ENCODE data around the gene PDCD1. TPM values are rescaled to one million over a fixed set of nuclear protein-coding genes. Genes with fewer than 3 reads are reported as not detected.
"Not testable (repeated sequence)": the region's sequence is repeated elsewhere in the genome, so short reads cannot be mapped to it uniquely, and the experiment has no call there.

The PDCD1 gene
- total RNA-seq, 1 donor from 2014 or later = not detected

DNA sequence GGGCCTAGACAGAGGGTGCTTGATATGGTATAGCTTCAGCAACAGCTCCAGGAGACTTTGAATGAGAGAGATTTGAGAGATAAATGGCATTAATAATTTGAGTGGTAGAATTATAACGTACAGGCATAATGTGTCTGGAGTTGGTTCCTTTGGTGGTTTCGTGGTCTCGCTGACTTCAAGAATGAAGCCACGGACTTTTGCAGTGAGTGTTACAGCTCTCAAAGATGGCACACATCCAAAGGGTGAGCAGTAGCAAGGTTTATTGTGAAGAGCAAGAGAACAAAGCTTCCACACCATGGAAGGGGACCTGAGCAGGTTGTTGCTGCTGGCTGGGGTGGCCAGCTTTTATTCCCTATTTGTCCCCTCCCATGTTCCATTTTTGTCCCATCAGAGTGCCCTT, 23.1 kb downstream of the PDCD1 start:
- TF ChIP-seq, protein P1, sequence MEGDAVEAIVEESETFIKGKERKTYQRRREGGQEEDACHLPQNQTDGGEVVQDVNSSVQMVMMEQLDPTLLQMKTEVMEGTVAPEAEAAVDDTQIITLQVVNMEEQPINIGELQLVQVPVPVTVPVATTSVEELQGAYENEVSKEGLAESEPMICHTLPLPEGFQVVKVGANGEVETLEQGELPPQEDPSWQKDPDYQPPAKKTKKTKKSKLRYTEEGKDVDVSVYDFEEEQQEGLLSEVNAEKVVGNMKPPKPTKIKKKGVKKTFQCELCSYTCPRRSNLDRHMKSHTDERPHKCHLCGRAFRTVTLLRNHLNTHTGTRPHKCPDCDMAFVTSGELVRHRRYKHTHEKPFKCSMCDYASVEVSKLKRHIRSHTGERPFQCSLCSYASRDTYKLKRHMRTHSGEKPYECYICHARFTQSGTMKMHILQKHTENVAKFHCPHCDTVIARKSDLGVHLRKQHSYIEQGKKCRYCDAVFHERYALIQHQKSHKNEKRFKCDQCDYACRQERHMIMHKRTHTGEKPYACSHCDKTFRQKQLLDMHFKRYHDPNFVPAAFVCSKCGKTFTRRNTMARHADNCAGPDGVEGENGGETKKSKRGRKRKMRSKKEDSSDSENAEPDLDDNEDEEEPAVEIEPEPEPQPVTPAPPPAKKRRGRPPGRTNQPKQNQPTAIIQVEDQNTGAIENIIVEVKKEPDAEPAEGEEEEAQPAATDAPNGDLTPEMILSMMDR (IDR thresholded peaks at IDR 0.05; ENCODE audit: insufficient read depth, low read length, severe bottlenecking) = no peak
- Histone ChIP-seq H3K36me3 (ENCODE audit: control insufficient read depth, insufficient read depth, low read length) (no peaks in the 10 kb centered on the region), H3K27me3 (ENCODE audit: control insufficient read depth, insufficient read depth, low read length) (no peaks in the 10 kb centered on the region), H3K4me3 (ENCODE audit: low read depth, low read length) (no peak overlapping the region)
- DNase-seq (ENCODE audit: low read depth) (no peak), FAIRE-seq (no peak)

DNA sequence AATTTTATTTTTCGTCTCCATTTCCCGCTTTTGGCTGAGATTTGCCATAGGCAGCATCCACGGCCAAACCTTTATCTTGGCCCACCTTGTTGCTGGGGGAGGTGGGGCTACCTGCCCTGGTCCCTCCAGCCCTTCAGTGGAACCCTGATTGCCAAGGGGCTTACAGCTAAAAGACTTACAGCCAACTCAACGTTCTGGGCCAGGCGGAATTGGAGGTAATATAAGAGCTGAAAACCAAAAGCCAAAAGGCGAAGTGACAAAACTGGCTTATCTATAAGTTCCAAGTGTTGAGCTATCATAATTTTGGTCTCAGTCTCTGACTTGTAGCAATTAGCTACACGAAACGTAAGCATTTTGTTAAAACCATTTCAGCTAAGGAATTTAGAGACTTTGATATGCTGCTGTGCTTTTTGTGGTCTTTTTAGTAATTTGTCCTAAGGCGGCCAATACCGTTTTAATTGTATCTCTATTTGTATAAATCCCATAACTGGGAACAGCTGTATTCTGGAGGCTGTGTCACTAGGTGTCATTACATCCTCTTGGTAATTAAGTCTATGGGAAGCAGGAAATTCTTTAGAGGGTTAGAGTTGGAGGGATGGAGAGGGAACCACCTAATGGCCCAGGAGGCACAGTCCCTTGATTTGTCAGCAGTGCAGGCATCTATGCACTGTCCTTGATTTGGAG, 24.0 kb downstream of the PDCD1 start:
- TF ChIP-seq, protein P1 (IDR thresholded peaks at IDR 0.05; ENCODE audit: insufficient read depth, low read length, severe bottlenecking) = no peak
- Histone ChIP-seq H3K36me3 (ENCODE audit: control insufficient read depth, insufficient read depth, low read length) (no peaks in the 10 kb centered on the region), H3K4me3 (ENCODE audit: low read depth, low read length) (no peak overlapping the region), H3K27me3 (ENCODE audit: control insufficient read depth, insufficient read depth, low read length) (no peaks in the 10 kb centered on the region)
- no peak for DNase-seq (ENCODE audit: low read depth)
- no peak for FAIRE-seq

DNA sequence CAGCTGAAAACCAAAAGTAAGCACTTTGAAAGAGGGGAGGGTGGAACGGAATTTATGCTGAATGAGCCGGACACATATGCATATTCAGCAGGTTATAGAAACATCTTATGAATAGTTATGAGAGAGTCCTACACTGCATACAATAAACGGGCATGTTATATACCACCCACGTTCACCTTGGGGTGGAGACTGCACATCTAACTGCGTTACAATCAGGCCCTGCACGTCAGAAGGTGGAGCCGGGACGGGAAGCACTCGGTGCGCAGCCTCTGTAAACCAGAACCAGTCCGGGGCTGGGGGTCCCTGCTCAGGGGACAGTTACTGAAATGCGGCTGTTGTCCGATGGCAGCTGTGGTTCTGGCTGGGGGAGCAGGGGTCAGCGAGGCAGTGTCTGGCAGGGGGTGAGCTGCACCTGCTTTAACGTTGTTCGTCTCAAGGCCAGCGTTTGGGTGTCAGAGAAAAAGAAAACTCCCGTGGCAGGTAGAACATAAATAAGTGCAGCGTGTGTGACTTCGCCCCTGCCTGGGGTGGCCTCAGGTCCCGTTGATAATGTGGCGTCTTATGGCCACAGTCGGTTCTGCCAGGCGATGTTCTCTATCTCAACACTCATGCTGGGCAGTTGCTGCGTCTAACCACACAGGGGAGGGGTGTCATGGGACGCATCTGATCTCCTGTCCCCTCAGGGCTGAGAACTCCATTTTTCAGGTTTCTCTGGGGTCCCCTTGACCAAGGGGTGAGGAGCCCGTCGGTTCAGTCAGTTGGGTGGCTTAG, 24.8 kb downstream of the PDCD1 start:
- not testable (repeated sequence) for DNase-seq (ENCODE audit: low read depth); H3K36me3 ChIP-seq (ENCODE audit: control insufficient read depth, insufficient read depth, low read length); H3K27me3 ChIP-seq (ENCODE audit: control insufficient read depth, insufficient read depth, low read length); H3K4me3 ChIP-seq (ENCODE audit: low read depth, low read length); FAIRE-seq

DNA sequence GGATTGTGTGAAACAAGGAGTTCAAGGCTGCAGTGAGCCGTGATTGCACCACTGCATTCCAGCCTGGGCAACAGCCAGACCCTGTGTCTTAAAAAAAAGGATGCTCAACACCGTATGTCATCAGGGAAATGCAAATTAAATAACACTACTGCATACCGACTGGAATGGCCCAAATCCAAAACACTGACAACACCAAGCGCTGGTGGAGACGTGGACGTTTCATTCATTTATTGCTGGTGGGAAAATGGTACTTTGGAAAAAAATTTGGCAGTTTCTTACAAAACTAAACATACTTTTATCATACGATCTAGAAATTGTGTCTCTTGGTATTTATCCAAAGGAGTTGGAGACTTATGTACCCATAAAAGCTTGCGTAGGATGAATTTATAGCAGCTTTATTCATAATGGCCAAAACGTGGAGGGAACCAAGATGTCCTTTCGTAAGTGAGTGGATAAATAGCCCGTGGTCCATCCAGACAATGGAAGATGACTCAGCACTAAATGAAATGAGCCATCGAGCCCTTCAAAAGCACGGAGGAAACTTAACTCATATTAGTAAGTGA, 25.5 kb downstream of the PDCD1 start:
- Histone ChIP-seq H3K36me3 (ENCODE audit: control insufficient read depth, insufficient read depth, low read length) (no peaks in the 10 kb centered on the region), H3K4me3 (ENCODE audit: low read depth, low read length) (no peak overlapping the region), H3K27me3 (ENCODE audit: control insufficient read depth, insufficient read depth, low read length) (no peaks in the 10 kb centered on the region)
- TF ChIP-seq, protein P1 (IDR thresholded peaks at IDR 0.05; ENCODE audit: insufficient read depth, low read length, severe bottlenecking) = no peak
- FAIRE-seq (no peak), DNase-seq (ENCODE audit: low read depth) (no peak)

DNA sequence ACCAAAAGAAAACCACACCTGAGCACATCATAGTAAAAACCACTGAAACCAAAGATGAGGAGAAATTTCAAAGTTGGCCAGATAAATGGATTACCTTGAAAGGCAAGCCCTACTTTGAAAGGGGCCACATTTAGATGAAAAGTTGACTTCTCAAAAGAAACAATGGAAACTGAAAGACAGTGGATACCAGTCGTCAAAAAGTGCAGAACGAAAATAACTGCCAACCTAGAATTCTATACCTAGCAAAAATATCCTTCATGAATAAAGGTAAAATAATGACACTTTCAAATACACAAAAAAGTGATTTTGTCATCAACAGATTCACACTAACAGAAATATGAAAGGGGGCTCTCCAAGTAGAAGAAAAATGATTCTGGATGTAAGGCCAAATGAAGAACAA, 31.3 kb downstream of the PDCD1 start:
- DNase-seq (ENCODE audit: low read depth) (no peak), FAIRE-seq (no peak)
- H3K36me3 ChIP-seq (ENCODE audit: control insufficient read depth, insufficient read depth, low read length) = no peaks in the 10 kb centered on the region
- H3K27me3 ChIP-seq (ENCODE audit: control insufficient read depth, insufficient read depth, low read length) = no peaks in the 10 kb centered on the region
- H3K4me3 ChIP-seq (ENCODE audit: low read depth, low read length) = no peak overlapping the region
- TF ChIP-seq, protein P1 (IDR thresholded peaks at IDR 0.05; ENCODE audit: insufficient read depth, low read length, severe bottlenecking) = no peak

DNA sequence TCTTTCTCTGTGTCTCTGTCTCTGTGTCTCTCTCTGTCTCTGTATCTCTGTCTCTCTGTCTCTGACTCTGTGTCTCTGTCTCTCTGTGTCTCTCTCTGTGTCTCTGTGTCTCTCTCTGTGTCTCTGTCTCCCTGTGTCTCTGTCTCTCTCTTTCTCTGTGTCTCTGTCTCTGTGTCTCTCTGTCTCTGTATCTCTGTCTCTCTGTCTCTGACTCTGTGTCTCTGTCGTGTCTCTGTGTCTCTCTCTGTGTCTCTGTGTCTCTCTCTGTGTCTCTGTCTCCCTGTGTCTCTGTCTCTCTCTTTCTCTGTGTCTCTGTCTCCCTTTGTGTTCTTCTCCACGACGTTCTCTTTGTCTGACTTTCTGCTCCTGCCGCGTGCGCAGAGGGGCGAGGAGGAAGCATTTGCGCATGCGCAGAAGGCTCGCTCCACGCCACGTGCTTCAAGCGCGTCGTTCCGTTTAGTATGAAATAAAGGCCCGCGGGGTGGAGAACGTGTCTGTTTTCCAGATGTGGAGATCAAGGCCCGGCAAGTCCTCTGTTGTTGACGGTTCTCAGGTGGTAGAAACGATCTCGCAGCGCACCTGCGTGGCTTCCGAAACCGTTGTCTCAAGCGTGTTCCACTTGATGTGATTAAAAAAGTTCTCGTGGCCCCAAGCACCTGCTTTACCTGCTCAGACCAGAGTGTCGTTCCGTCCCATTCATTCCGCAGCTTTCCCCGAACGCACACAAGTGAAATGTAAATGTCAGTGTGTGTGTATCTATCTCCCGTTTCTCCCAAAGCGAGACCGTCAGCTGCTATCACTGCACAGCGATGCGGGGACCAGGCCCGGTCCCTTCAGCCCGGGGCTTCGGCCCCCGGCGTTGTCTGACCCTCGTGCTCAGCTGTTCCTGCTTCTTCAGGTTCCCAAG, 34.9 kb downstream of the PDCD1 start:
- H3K36me3 ChIP-seq (ENCODE audit: control insufficient read depth, insufficient read depth, low read length); DNase-seq (ENCODE audit: low read depth); FAIRE-seq; H3K27me3 ChIP-seq (ENCODE audit: control insufficient read depth, insufficient read depth, low read length); H3K4me3 ChIP-seq (ENCODE audit: low read depth, low read length): not testable (repeated sequence)
